ENCODE measurements around the gene TMEM222.

TMEM222 gene

GRCh38 chr1:27306892-27307761 lies 14.8 kb upstream of the TMEM222 start:
- no peak for DNase-seq (ENCODE audit: low read depth in 3 of 3)

- no peak for DNase-seq (ENCODE audit: low read depth in 3 of 3)
Observed at GRCh38 chr1:27307874-27308598, 13.9 kb upstream of the TMEM222 start.

GRCh38 chr1:27314169-27314568 lies 7.8 kb upstream of the TMEM222 start:
- DNase-seq (ENCODE audit: low read depth in 3 of 3), result no peak

GRCh38 chr1:27314737-27315136 lies 7.2 kb upstream of the TMEM222 start:
- DNase-seq (ENCODE audit: low read depth in 3 of 3), result no peak

- DNase-seq (ENCODE audit: low read depth in 3 of 3), result no peak
Observed at GRCh38 chr1:27316860-27317259, 5.1 kb upstream of the TMEM222 start.

GRCh38 chr1:27318136-27318535 lies 3.8 kb upstream of the TMEM222 start:
- no peak for DNase-seq (ENCODE audit: low read depth in 3 of 3)

- no peak for DNase-seq (ENCODE audit: low read depth in 3 of 3)
Observed at GRCh38 chr1:27318596-27318995, 3.4 kb upstream of the TMEM222 start.

- DNase-seq (ENCODE audit: low read depth in 3 of 3), result no peak
Observed at GRCh38 chr1:27322569-27323240, 742 bp downstream of the TMEM222 start.

- no peak for DNase-seq (ENCODE audit: low read depth in 3 of 3)
Observed at GRCh38 chr1:27325286-27325685, 3.3 kb downstream of the TMEM222 start.

- no peak for DNase-seq (ENCODE audit: low read depth in 3 of 3)
Observed at GRCh38 chr1:27327964-27328363, 6.0 kb downstream of the TMEM222 start.

- no peak for DNase-seq (ENCODE audit: low read depth in 3 of 3)
Observed at GRCh38 chr1:27330786-27331185, 8.8 kb downstream of the TMEM222 start.

- no peak for DNase-seq (ENCODE audit: low read depth in 3 of 3)
Observed at GRCh38 chr1:27331426-27331825, 9.5 kb downstream of the TMEM222 start.

GRCh38 chr1:27331922-27332321 lies 10.0 kb downstream of the TMEM222 start:
- DNase-seq (ENCODE audit: low read depth in 3 of 3), result no peak

GRCh38 chr1:27332536-27333281 lies 10.7 kb downstream of the TMEM222 start:
- DNase-seq (ENCODE audit: low read depth in 3 of 3), result no peak

- DNase-seq (ENCODE audit: low read depth in 3 of 3), result no peak
Observed at GRCh38 chr1:27333717-27334279, 11.8 kb downstream of the TMEM222 start.

GRCh38 chr1:27335506-27336422 lies 13.8 kb downstream of the TMEM222 start:
- no peak for DNase-seq (ENCODE audit: low read depth in 3 of 3)

- no peak for DNase-seq (ENCODE audit: low read depth in 3 of 3)
Observed at GRCh38 chr1:27336756-27337155, 14.8 kb downstream of the TMEM222 start.

- no peak for DNase-seq (ENCODE audit: low read depth in 3 of 3)
Observed at GRCh38 chr1:27338751-27339150, 16.8 kb downstream of the TMEM222 start.

GRCh38 chr1:27339213-27339612 lies 17.2 kb downstream of the TMEM222 start:
- DNase-seq (ENCODE audit: low read depth in 3 of 3), result no peak

- DNase-seq (ENCODE audit: low read depth in 3 of 3), result peak in 1 of 3 experiments; percentile 48
Observed at GRCh38 chr1:27341525-27342252, 19.7 kb downstream of the TMEM222 start, which contains the start of gene SYTL1. SYTL1 (plus strand) TSS chr1:27342022; CDS start chr1:27345335, 3,313 bp downstream.

All from stimulated activated CD4-positive, alpha-beta T cell treated with anti-CD3 and anti-CD28 coated beads, TNF-alpha, amount 100 ng/mL, for 4 hours (primary cell).